K562 (cell line): ENCODE results near the gene RARRES2. TPM values are rescaled to one million over a fixed set of nuclear protein-coding genes. Genes with fewer than 3 reads are reported as not detected.
A peak's percentile ranks its signal among the peaks of the same experiment; 100 is the strongest.

Experiments
- ELK1 ChIP-seq: sonication (generic); formaldehyde crosslinking; IDR thresholded peaks from 2 replicates; pipeline ENCODE4 v1.8.1; 2022; ENCODE audit warnings: missing genetic modification reagents
- FOXA3 ChIP-seq, 2 experiments: fragments of 450-650 bp in 1 of 2; sonication (generic) in 1 of 2; formaldehyde crosslinking; IDR thresholded peaks in 1 of 2; conservative IDR thresholded peaks in 1 of 2; 2 replicates each; pipeline versions ENCODE4 v1.4.0 to v1.8.0; 2020 to 2022; ENCODE audit warnings: mild to moderate bottlenecking in 2 of 2, missing genetic modification reagents in 1 of 2
- NONO ChIP-seq, 2 experiments: fragments of 200-400 bp in 1 of 2; fragments of 450-650 bp in 1 of 2; formaldehyde crosslinking in 1 of 2; IDR thresholded peaks; 2 replicates each; pipeline ENCODE4 v1.6.1; 2017; ENCODE audit warnings: low read depth in 2 of 2, mild to moderate bottlenecking in 2 of 2, moderate library complexity in 2 of 2, low read length in 1 of 2
- SRSF3 ChIP-seq: fragments of 200-400 bp; formaldehyde crosslinking; IDR thresholded peaks from 2 replicates; pipeline ENCODE4 v1.6.1; 2016; ENCODE audit warnings: mild to moderate bottlenecking, low read length, moderate library complexity; ENCODE audit not compliant: insufficient read depth
- ZFP91 ChIP-seq: sonication (generic); formaldehyde crosslinking; IDR thresholded peaks from 2 replicates; pipeline ENCODE4 v1.8.0; 2022; ENCODE audit warnings: mild to moderate bottlenecking, missing genetic modification reagents
- ZNF239 ChIP-seq: fragments of 250-450 bp; sonication (Bioruptor Pico); IDR thresholded peaks from 2 replicates; pipeline ENCODE4 v1.4.0; 2020; ENCODE audit warnings: mild to moderate bottlenecking
- ZNF444 ChIP-seq: fragments of 250-450 bp; sonication (Bioruptor Pico); IDR thresholded peaks from 2 replicates; pipeline ENCODE4 v1.4.0; 2020; ENCODE audit warnings: mild to moderate bottlenecking, moderate library complexity
- ZNF57 ChIP-seq: fragments of 450-650 bp; formaldehyde crosslinking; IDR thresholded peaks from 2 replicates; pipeline ENCODE4 v1.4.0; 2020; ENCODE audit warnings: mild to moderate bottlenecking, moderate library complexity
- ZNF589 ChIP-seq: fragments of 200-800 bp; sonication (Bioruptor generic); IDR thresholded peaks from 2 replicates; pipeline ENCODE4 v1.6.1; 2016; ENCODE audit warnings: low read depth, missing genetic modification characterization, missing compliant biosample characterization
- ZNF592 ChIP-seq: fragments of 450-650 bp; IDR thresholded peaks from 2 replicates; pipeline ENCODE4 v1.6.1; 2017; ENCODE audit warnings: antibody characterized with exemption, mild to moderate bottlenecking
- ZNF740 ChIP-seq, 3 experiments: fragments of 200-800 bp in 1 of 3; sonication (Bioruptor generic) in 1 of 3; sonication (generic) in 1 of 3; formaldehyde crosslinking in 1 of 3; IDR thresholded peaks; 2 replicates each; pipeline versions ENCODE4 v1.6.1 to v1.8.0; 2016 to 2022; ENCODE audit warnings: mild to moderate bottlenecking in 2 of 3, missing compliant biosample characterization in 2 of 3, missing genetic modification characterization in 2 of 3, missing genetic modification reagents in 1 of 3
- polyA plus RNA-seq, 8 experiments: library from polyadenylated mRNA; depleted of rRNA in 4 of 8; stranded (reverse) in 5 of 8; unstranded in 3 of 8; fragments of >200 nt; fragmentation: Nextera tagmentation in 2 of 8; fragmentation: Illumina TruSeq in 1 of 8; extraction: Ambion mirVana in 2 of 8; extraction: Trizol in 1 of 8; gene quantifications; 2 replicates each; pipeline versions ENCODE4 v1.2.1 to v1.2.3, GENCODE V29; 2011 to 2014; ENCODE audit warnings: inconsistent platforms in 1 of 8, missing spikeins in 1 of 8
- total RNA-seq, 7 experiments: library from RNA; depleted of rRNA in 6 of 7; stranded (reverse); fragments of >200 nt in 6 of 7; fragmentation: Illumina TruSeq in 2 of 7; extraction: Trizol in 2 of 7; gene quantifications; 2 replicates each; pipeline versions ENCODE4 v1.2.1 to v1.2.3, GENCODE V29; 2011 to 2021; ENCODE audit warnings: low replicate concordance in 1 of 7
- TF ChIP-seq, protein P1 (sequence below), 2 experiments: fragments of 450-650 bp in 1 of 2; sonication (generic) in 1 of 2; formaldehyde crosslinking in 1 of 2; IDR thresholded peaks in 1 of 2; conservative IDR thresholded peaks in 1 of 2; 2 replicates each; pipeline versions ENCODE4 v1.6.1 to v1.8.1; 2016 to 2023; ENCODE audit warnings: mild to moderate bottlenecking in 2 of 2, moderate library complexity in 2 of 2, inconsistent platforms in 1 of 2, missing genetic modification reagents in 1 of 2

The RARRES2 gene
- total and polyA plus RNA-seq, 9 of the 15 experiments (the other 6 are each of a cell fraction or from before 2014, with no cell fraction given) = 0.11 to 1.7 (median 0.23) TPM; not detected in 6

GRCh38 chr7:150313367-150313809 is 28.0 kb downstream of the RARRES2 start (continued):
- no peak for TF ChIP-seq ZFP91 (CRISPR knock-in tag)
- no peak for TF ChIP-seq ZNF57 (CRISPR knock-in tag)
- TF ChIP-seq ELK1 (CRISPR knock-in tag) = no peak
- TF ChIP-seq ZNF444 = no peak
- 0 out of 4 replicates have a peak, but pooled peaks of 1 of the 2 experiments have one; percentile 5 for TF ChIP-seq FOXA3 (CRISPR knock-in tag; conservative IDR thresholded peaks at IDR 0.05 in 1 of 2, IDR thresholded peaks at IDR 0.05 in 1 of 2)
- TF ChIP-seq ZNF589 (CRISPR knock-in tag) = 0 out of 2 replicates have a peak, but pooled peaks have one; percentile 12
- TF ChIP-seq, protein P1, sequence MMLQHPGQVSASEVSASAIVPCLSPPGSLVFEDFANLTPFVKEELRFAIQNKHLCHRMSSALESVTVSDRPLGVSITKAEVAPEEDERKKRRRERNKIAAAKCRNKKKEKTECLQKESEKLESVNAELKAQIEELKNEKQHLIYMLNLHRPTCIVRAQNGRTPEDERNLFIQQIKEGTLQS (IDR thresholded peaks at IDR 0.05) = no peak
- TF ChIP-seq, protein P1 (CRISPR knock-in tag; conservative IDR thresholded peaks at IDR 0.05) = no peak
- TF ChIP-seq ZNF740 (CRISPR knock-in tag; IDR thresholded peaks at IDR 0.05) = no peak
- TF ChIP-seq ZNF740 (tag; IDR thresholded peaks at IDR 0.05) = no peak
- TF ChIP-seq NONO (IDR thresholded peaks at IDR 0.05; ENCODE audit: low read depth in 2 of 2, low read length in 1 of 2) = peak in 1 of 2 experiments; percentile 82; a peak in 2 of 4 replicates
- no peak; the same call in 1 of the 2 replicates for TF ChIP-seq ZNF239 (CRISPR knock-in tag)
- TF ChIP-seq ZNF592 = no peak
- TF ChIP-seq SRSF3 = no peak
